ENCODE data around the gene ARHGEF4.

The ARHGEF4 gene

DNA sequence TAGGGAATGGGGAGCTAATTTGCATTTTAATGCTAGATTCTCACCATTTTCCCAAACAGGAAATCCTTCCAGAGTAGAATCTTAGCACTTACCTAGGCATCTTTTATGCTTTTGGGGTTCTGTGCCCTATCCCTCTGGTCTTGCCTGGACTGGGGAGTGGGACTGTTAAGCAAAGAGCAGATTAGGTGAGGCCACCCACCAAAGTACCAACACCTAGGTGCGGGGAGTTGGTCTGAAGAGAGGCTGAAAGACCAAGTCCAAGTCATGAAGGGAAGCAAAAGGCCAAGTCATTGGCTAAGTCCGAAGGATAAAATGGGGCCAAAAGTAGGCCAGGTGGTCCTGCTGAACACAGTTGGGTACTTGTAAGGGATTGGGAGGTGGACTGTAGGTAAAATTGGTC lies 169.8 kb downstream of the ARHGEF4 start:
- TF ChIP-seq, protein P1, sequence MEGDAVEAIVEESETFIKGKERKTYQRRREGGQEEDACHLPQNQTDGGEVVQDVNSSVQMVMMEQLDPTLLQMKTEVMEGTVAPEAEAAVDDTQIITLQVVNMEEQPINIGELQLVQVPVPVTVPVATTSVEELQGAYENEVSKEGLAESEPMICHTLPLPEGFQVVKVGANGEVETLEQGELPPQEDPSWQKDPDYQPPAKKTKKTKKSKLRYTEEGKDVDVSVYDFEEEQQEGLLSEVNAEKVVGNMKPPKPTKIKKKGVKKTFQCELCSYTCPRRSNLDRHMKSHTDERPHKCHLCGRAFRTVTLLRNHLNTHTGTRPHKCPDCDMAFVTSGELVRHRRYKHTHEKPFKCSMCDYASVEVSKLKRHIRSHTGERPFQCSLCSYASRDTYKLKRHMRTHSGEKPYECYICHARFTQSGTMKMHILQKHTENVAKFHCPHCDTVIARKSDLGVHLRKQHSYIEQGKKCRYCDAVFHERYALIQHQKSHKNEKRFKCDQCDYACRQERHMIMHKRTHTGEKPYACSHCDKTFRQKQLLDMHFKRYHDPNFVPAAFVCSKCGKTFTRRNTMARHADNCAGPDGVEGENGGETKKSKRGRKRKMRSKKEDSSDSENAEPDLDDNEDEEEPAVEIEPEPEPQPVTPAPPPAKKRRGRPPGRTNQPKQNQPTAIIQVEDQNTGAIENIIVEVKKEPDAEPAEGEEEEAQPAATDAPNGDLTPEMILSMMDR (IDR thresholded peaks at IDR 0.05) = no peak
- no peak overlapping the region for H3K4me3 ChIP-seq
- intact Hi-C loops (cut with DNase I; ENCODE audit: low total_unique reads) = no loop called here
- H3K36me3 ChIP-seq = no peaks in the 10 kb centered on the region
- H3K9me3 ChIP-seq = no peaks in the 10 kb centered on the region
- H3K27ac ChIP-seq = no peak overlapping the region
- H3K4me1 ChIP-seq = no peaks in the 10 kb centered on the region
- no peak for DNase-seq
- H3K27me3 ChIP-seq = peaks cover 0 to 7% of the 10 kb centered on the region in 2 donors

DNA sequence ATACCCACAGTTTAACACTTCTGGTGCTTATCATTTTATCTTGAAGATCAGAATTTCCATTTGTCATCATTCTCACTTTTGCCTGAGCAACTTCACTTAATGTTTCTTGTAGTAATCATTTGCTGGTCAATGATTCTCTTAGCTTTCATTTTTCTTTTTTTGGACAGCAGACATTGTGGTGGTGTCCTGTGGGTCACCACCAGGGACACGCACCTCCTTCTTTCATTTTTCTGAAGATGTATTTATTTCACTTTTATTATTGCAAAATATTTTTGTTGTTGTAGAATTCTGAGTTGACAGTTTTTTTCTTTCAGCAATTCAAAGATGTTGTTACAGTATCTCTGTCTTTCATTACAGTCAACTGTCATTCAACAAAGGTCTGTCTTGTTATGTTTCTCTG lies 172.3 kb downstream of the ARHGEF4 start:
- Histone ChIP-seq H3K9me3 (no peaks in the 10 kb centered on the region), H3K27ac (no peak overlapping the region), H3K27me3 (peaks cover 0 to 6% of the 10 kb centered on the region in 2 donors), H3K36me3 (no peaks in the 10 kb centered on the region), H3K4me3 (no peak overlapping the region), H3K4me1 (no peaks in the 10 kb centered on the region)
- TF ChIP-seq, protein P1 (IDR thresholded peaks at IDR 0.05) = no peak
- DNase-seq = no peak
- intact Hi-C loops (cut with DNase I; ENCODE audit: low total_unique reads) = no loop called here

DNA sequence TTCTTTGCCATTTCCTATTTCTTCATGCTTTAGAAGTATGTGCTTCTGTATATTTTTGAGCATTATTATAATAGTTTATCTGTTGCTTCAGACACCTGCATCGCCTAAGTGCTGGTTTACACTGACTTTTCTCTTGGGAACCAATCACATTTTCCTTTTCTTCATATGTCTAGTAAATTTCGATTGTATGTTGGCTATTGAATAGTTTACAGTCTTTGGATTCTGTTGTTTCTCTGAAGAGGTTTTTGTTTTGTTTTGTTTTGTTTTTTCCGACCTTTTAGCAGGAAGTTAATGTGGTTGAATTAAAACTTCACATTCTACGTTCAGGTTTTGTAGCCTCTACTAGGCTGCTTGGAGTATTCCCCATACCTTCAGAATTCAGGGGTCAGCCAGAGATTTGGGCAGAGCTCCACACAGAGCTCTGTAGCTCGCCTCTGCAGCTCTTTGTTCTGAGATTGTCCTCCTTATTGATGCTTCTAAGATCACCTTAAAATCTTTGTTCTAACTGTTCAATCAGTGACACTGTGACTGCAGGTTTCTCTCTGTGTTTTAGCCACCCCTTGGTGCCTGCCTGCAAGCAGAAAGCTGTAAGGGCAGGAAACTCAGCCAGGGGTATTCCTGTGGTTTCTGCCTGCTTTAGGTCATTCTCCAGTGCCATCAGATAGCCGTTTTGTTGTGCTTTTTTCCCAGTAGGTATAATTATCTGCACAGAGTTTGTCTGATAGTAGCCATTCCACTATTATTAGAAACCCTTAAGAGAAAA lies 173.2 kb downstream of the ARHGEF4 start:
- Histone ChIP-seq H3K27me3 (peaks cover 0 to 6% of the 10 kb centered on the region in 2 donors), H3K27ac (no peak overlapping the region), H3K9me3 (no peaks in the 10 kb centered on the region), H3K4me1 (no peaks in the 10 kb centered on the region), H3K4me3 (no peak overlapping the region), H3K36me3 (no peaks in the 10 kb centered on the region)
- TF ChIP-seq, protein P1 (IDR thresholded peaks at IDR 0.05) = no peak
- intact Hi-C loops (cut with DNase I; ENCODE audit: low total_unique reads) = no loop called here
- DNase-seq = no peak

DNA sequence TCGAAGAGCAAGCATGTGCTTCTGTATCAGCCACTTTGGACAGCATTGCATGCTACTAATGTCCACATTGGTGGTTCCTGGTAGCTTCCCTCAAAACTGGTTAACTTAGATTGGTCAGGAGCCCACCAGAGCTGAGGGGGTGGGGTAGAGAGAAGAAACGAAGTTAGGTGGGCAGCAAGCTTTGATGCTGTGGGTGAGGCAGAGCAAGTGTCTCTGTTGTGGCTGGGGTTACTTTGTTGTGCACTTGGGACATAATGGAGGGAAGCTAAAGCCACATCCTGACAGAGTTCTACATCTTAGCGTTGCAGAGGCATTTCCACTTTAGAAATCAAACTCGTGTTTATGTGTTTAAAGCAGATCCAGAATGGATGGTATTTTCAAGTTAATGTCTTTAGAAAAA lies 173.9 kb downstream of the ARHGEF4 start:
- no peaks in the 10 kb centered on the region for H3K4me1 ChIP-seq
- DNase-seq = no peak
- TF ChIP-seq, protein P1 (IDR thresholded peaks at IDR 0.05) = no peak
- H3K27me3 ChIP-seq = peaks cover 0 to 6% of the 10 kb centered on the region in 2 donors
- intact Hi-C loops (cut with DNase I; ENCODE audit: low total_unique reads) = no loop called here
- no peak overlapping the region for H3K4me3 ChIP-seq
- no peaks in the 10 kb centered on the region for H3K36me3 ChIP-seq
- H3K27ac ChIP-seq = no peak overlapping the region
- no peaks in the 10 kb centered on the region for H3K9me3 ChIP-seq

DNA sequence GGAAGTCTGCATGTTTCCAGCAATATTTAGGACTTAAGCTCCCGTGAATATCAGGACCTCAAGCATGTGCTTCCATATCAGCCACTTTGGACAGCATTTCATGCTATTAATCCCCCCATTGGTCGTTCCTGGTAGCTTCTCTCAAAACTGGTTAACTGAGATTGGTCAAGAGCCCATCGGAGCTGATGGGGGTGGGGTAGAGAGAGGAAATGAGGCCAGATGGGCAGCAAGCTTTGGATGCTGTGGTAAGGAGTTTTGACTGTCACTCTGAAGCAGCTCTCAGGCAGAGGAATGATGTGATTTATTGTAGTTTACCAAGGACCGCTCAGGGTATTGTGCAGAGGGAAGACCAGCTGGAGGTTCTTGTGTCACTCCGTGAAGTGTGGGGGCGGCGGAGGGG lies 174.8 kb downstream of the ARHGEF4 start:
- DNase-seq = no peak
- peaks cover 0 to 9% of the 10 kb centered on the region in 2 donors for H3K27me3 ChIP-seq
- H3K27ac ChIP-seq = no peak overlapping the region
- intact Hi-C loops (cut with DNase I; ENCODE audit: low total_unique reads) = no loop called here
- no peaks in the 10 kb centered on the region for H3K4me1 ChIP-seq
- TF ChIP-seq, protein P1 (IDR thresholded peaks at IDR 0.05) = no peak
- H3K9me3 ChIP-seq = no peaks in the 10 kb centered on the region
- H3K4me3 ChIP-seq = no peak overlapping the region
- no peaks in the 10 kb centered on the region for H3K36me3 ChIP-seq
